Effector memory CD8-positive, alpha-beta T cell (primary cell): ENCODE data around the gene IRAK2.
"Not testable (repeated sequence)": the region's sequence is repeated elsewhere in the genome, so short reads cannot be mapped to it uniquely, and the experiment has no call there.

ENCODE experiments used
- ATAC-seq: fragments of 150-1000 bp; cut with Tn5 transposase; replicated peaks from 2 replicates; pipeline ENCODE4 v1.10.0; 2021; ENCODE audit warnings: mild to moderate bottlenecking, moderate library complexity
- DNase-seq, 3 experiments: peaks; one replicate each; pipeline ENCODE4 v3.0.0; 2021
- H3K27ac Mint-ChIP-seq, 2 donors: one replicate each; pipeline ENCODE4 v1.8.0; 2022; ENCODE audit warnings: mild to moderate bottlenecking in 2 of 2, mixed read lengths in 2 of 2, moderate library complexity in 2 of 2
- H3K27me3 Mint-ChIP-seq, 2 donors: one replicate each; pipeline ENCODE4 v1.8.0; 2022; ENCODE audit warnings: mixed read lengths in 2 of 2
- H3K36me3 Mint-ChIP-seq: one replicate; pipeline ENCODE4 v1.8.0; 2022; ENCODE audit warnings: mild to moderate bottlenecking, moderate library complexity, mixed read lengths; ENCODE audit not compliant: insufficient read depth
- H3K4me1 Mint-ChIP-seq, 2 donors: one replicate each; pipeline ENCODE4 v1.8.0; 2022; ENCODE audit warnings: low read depth in 2 of 2, mixed read lengths in 2 of 2
- H3K4me3 Mint-ChIP-seq, 2 donors: one replicate each; pipeline ENCODE4 v1.8.0; 2022; ENCODE audit warnings: mild to moderate bottlenecking in 2 of 2, mixed read lengths in 2 of 2, moderate library complexity in 2 of 2
- H3K9me3 Mint-ChIP-seq, 2 donors: one replicate each; pipeline ENCODE4 v1.8.0; 2022; ENCODE audit warnings: mixed read lengths in 2 of 2

IRAK2 gene

GRCh38 chr3:10169000-10169496 lies 4.3 kb downstream of the IRAK2 start:
- ATAC-seq (no peak), DNase-seq (no peak)
- Mint-ChIP-seq H3K9me3 (peaks cover 0 to 4% of the 10 kb centered on the region in 2 donors), H3K27me3 (no peaks in the 10 kb centered on the region), H3K27ac (no peak overlapping the region), H3K36me3 (peaks cover 4% of the 10 kb centered on the region), H3K4me1 (peaks cover 8% of the 10 kb centered on the region in 2 donors), H3K4me3 (no peak overlapping the region)

GRCh38 chr3:10170915-10171478 lies 6.3 kb downstream of the IRAK2 start:
- peaks cover 7 to 9% of the 10 kb centered on the region in 2 donors for H3K4me1 Mint-ChIP-seq
- no peak for ATAC-seq
- H3K4me3 Mint-ChIP-seq = no peak overlapping the region
- peaks cover 0 to 4% of the 10 kb centered on the region in 2 donors for H3K9me3 Mint-ChIP-seq
- no peak for DNase-seq
- no peak overlapping the region for H3K27ac Mint-ChIP-seq
- H3K36me3 Mint-ChIP-seq = no peaks in the 10 kb centered on the region
- no peaks in the 10 kb centered on the region for H3K27me3 Mint-ChIP-seq

GRCh38 chr3:10173095-10173925 lies 8.6 kb downstream of the IRAK2 start:
- Mint-ChIP-seq H3K36me3 (peaks cover 7% of the 10 kb centered on the region), H3K4me3 (no peak overlapping the region), H3K4me1 (peaks cover 4 to 5% of the 10 kb centered on the region in 2 donors), H3K27me3 (no peaks in the 10 kb centered on the region), H3K9me3 (peaks cover 0 to 4% of the 10 kb centered on the region in 2 donors), H3K27ac (peak overlapping the region in 1 of 2 donors; percentile 78)
- ATAC-seq (no peak), DNase-seq (no peak)

GRCh38 chr3:10173926-10174435 lies 9.3 kb downstream of the IRAK2 start:
- Mint-ChIP-seq H3K4me1 (peaks cover 4 to 5% of the 10 kb centered on the region in 2 donors), H3K4me3 (no peak overlapping the region), H3K27ac (peak overlapping the region in 1 of 2 donors; percentile 78), H3K36me3 (peaks cover 12% of the 10 kb centered on the region), H3K9me3 (no peaks in the 10 kb centered on the region), H3K27me3 (no peaks in the 10 kb centered on the region)
- peak; percentile 49 for ATAC-seq
- no peak for DNase-seq

- H3K36me3 Mint-ChIP-seq = peaks cover 24% of the 10 kb centered on the region
- H3K4me1 Mint-ChIP-seq = peaks cover 4 to 11% of the 10 kb centered on the region in 2 donors
- ATAC-seq, DNase-seq, H3K9me3 Mint-ChIP-seq, H3K4me3 Mint-ChIP-seq, H3K27me3 Mint-ChIP-seq, H3K27ac Mint-ChIP-seq: not testable (repeated sequence)
These were observed 10.6 kb downstream of the IRAK2 start for GRCh38 chr3:10175334-10175733.

GRCh38 chr3:10176150-10176549 lies 11.4 kb downstream of the IRAK2 start:
- not testable (repeated sequence) for H3K27me3 Mint-ChIP-seq, DNase-seq, H3K4me3 Mint-ChIP-seq, H3K9me3 Mint-ChIP-seq, ATAC-seq
- H3K27ac Mint-ChIP-seq = peak overlapping the region in 1 of 2 donors; percentile 12
- peaks cover 4 to 14% of the 10 kb centered on the region in 2 donors for H3K4me1 Mint-ChIP-seq
- H3K36me3 Mint-ChIP-seq = peaks cover 27% of the 10 kb centered on the region

GRCh38 chr3:10177737-10178136 lies 13.0 kb downstream of the IRAK2 start:
- DNase-seq (no peak), ATAC-seq (no peak)
- H3K4me1 Mint-ChIP-seq = peaks cover 4 to 18% of the 10 kb centered on the region in 2 donors
- peak overlapping the region in 1 of 2 donors; percentile 71 for H3K27ac Mint-ChIP-seq
- no peak overlapping the region for H3K4me3 Mint-ChIP-seq
- peaks cover 29% of the 10 kb centered on the region for H3K36me3 Mint-ChIP-seq
- H3K9me3 Mint-ChIP-seq = no peaks in the 10 kb centered on the region
- no peaks in the 10 kb centered on the region for H3K27me3 Mint-ChIP-seq

- DNase-seq (no peak), ATAC-seq (no peak)
- peaks cover 4 to 19% of the 10 kb centered on the region in 2 donors for H3K4me1 Mint-ChIP-seq
- peak overlapping the region in 1 of 2 donors; percentile 71 for H3K27ac Mint-ChIP-seq
- no peaks in the 10 kb centered on the region for H3K27me3 Mint-ChIP-seq
- no peaks in the 10 kb centered on the region for H3K9me3 Mint-ChIP-seq
- H3K36me3 Mint-ChIP-seq = peaks cover 29% of the 10 kb centered on the region
- H3K4me3 Mint-ChIP-seq = no peak overlapping the region
These were observed 14.2 kb downstream of the IRAK2 start for GRCh38 chr3:10178892-10179291.

- Mint-ChIP-seq H3K4me1 (peaks cover 0 to 20% of the 10 kb centered on the region in 2 donors), H3K27ac (peak overlapping the region; percentile 39 to 75), H3K9me3 (no peaks in the 10 kb centered on the region), H3K36me3 (peaks cover 29% of the 10 kb centered on the region), H3K27me3 (no peaks in the 10 kb centered on the region), H3K4me3 (no peak overlapping the region)
- no peak for ATAC-seq
- DNase-seq = no peak
These were observed 15.6 kb downstream of the IRAK2 start for GRCh38 chr3:10180289-10180688.

GRCh38 chr3:10180738-10181295 lies 16.1 kb downstream of the IRAK2 start:
- no peak for ATAC-seq
- no peak for DNase-seq
- Mint-ChIP-seq H3K9me3 (no peaks in the 10 kb centered on the region), H3K27me3 (no peaks in the 10 kb centered on the region), H3K36me3 (peaks cover 29% of the 10 kb centered on the region), H3K4me3 (no peak overlapping the region), H3K27ac (peak overlapping the region; percentile 65 to 75), H3K4me1 (peaks cover 3 to 24% of the 10 kb centered on the region in 2 donors)

- ATAC-seq (no peak), DNase-seq (no peak)
- peak overlapping the region in 1 of 2 donors; percentile 75 for H3K27ac Mint-ChIP-seq
- H3K4me3 Mint-ChIP-seq = no peak overlapping the region
- H3K27me3 Mint-ChIP-seq = no peaks in the 10 kb centered on the region
- no peaks in the 10 kb centered on the region for H3K9me3 Mint-ChIP-seq
- H3K36me3 Mint-ChIP-seq = peaks cover 26% of the 10 kb centered on the region
- H3K4me1 Mint-ChIP-seq = peaks cover 19 to 42% of the 10 kb centered on the region in 2 donors
These were observed 18.2 kb downstream of the IRAK2 start for GRCh38 chr3:10182950-10183349.

GRCh38 chr3:10184250-10184649 lies 19.5 kb downstream of the IRAK2 start:
- Mint-ChIP-seq H3K27me3 (no peaks in the 10 kb centered on the region), H3K4me3 (no peak overlapping the region), H3K27ac (peak overlapping the region; percentile 53 to 87), H3K4me1 (peaks cover 27 to 50% of the 10 kb centered on the region in 2 donors), H3K9me3 (no peaks in the 10 kb centered on the region), H3K36me3 (peaks cover 15% of the 10 kb centered on the region)
- no peak for DNase-seq
- no peak for ATAC-seq
